Urinary bladder (tissue), 4 donors: ENCODE results near the gene ANKS1A. TPM values are rescaled to one million over a fixed set of nuclear protein-coding genes. Genes with fewer than 3 reads are reported as not detected.

Source experiments
- DNase-seq: peaks from one replicate; pipeline ENCODE4 v3.0.0-alpha.2; 2015; ENCODE audit errors: extremely low spot score
- H3K27ac ChIP-seq: one replicate; pipeline ENCODE4 v1.5.1; 2013; ENCODE audit warnings: low read depth, mild to moderate bottlenecking, moderate library complexity
- H3K36me3 ChIP-seq: one replicate; pipeline ENCODE4 v1.6.1; 2013; ENCODE audit warnings: mild to moderate bottlenecking, moderate library complexity; ENCODE audit not compliant: insufficient read depth
- H3K4me1 ChIP-seq: one replicate; pipeline ENCODE4 v1.6.1; 2013; ENCODE audit warnings: mild to moderate bottlenecking, moderate library complexity; ENCODE audit not compliant: insufficient read depth
- H3K4me3 ChIP-seq: one replicate; pipeline ENCODE4 v1.5.1; 2013; ENCODE audit warnings: low read depth, low read length
- WGBS: extraction: QIAGEN DNeasy Blood & Tissue Kit; methylation state at CpG from one replicate; pipeline ENCODE4 v1.1.7; 2013; 5-methylcytosine and 5-hydroxymethylcytosine counted together
- polyA plus RNA-seq: library from polyadenylated mRNA; stranded (reverse); fragments of 200-250 nt; gene quantifications from one replicate; pipeline ENCODE4 v1.2.3, GENCODE V29; 2013
- total RNA-seq: library from RNA; depleted of rRNA; stranded (reverse); fragments of >200 nt; gene quantifications from one replicate; pipeline ENCODE4 v1.2.3, GENCODE V29; 2014
- donor health status: healthy with polysubstance abuse.
- donor health status: healthy.

ANKS1A gene
- total and polyA plus RNA-seq, 2 donors: 21.9 to 38.0 TPM

DNA sequence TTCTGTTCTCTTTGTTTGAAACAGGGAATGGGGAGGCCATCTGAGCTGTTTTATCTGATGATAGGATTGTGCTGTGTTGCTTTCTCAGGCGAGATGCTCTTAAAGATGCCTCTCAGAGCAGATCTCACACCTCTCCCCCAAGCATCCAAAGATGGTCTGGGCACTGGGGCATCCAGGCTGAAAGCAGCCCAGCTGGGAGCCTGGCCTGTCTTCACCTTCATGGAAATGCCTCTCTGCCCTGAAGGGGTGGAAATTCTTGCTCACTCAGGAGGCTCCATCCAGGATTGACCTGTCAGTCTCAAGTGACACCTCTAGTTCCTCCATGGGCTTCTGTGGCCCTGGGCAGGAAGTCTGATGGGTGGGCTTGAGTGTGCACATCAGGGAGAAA lies 165.7 kb downstream of the ANKS1A start:
- 94% methylated on average over 1 of the region's 1 CpG for WGBS
- H3K4me1 ChIP-seq: no peaks in the 10 kb centered on the region
- no peak for DNase-seq
- H3K27ac ChIP-seq: no peak overlapping the region
- H3K4me3 ChIP-seq: no peak overlapping the region
- no peaks in the 10 kb centered on the region for H3K36me3 ChIP-seq

DNA sequence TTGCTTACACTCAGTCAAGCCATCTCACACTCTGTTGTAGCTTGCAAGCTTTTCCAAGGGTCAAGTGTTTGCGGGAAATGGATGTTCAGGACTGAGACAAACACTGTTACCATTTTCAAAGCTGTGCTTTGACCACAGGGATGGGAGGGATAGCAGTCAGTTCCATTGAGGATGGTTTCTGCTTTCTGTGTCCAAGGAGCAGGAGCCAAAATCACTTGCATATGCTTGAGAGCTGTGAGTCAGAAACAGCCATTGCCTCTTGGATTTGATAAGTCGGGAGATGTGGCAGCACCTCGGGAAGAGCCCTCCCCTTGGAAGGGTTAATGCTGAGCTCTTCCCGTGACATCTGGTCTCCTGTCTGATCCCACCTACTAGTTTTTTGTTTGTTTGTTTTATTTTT lies 166.8 kb downstream of the ANKS1A start:
- no peak for DNase-seq
- H3K27ac ChIP-seq: no peak overlapping the region
- WGBS: 90% methylated on average over 4 of the region's 4 CpGs
- H3K36me3 ChIP-seq: no peaks in the 10 kb centered on the region
- H3K4me1 ChIP-seq: no peaks in the 10 kb centered on the region
- no peak overlapping the region for H3K4me3 ChIP-seq

DNA sequence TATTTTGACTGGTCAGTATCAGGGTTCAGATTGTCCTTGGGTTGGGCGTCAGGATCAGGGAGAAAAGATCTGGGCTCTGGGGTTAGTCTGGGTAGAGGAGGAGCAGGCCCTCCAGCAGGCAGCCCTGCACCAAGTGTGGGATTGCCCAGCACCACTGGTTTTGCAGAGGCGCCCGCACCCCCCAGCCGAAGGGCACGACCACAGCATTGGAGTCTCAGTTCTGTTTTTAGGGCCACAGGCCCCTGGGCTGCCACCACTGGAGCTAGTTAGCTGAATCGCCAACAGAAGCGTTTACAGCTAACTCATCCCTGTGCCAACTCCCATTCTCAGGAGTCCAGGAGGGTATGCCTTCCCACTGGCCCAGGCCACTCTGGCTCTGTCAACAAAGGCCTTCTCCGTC lies 167.9 kb downstream of the ANKS1A start:
- DNase-seq: no peak
- WGBS: 86% methylated on average over 8 of the region's 8 CpGs
- Histone ChIP-seq H3K36me3 (no peaks in the 10 kb centered on the region), H3K4me3 (no peak overlapping the region), H3K4me1 (no peaks in the 10 kb centered on the region), H3K27ac (no peak overlapping the region)

DNA sequence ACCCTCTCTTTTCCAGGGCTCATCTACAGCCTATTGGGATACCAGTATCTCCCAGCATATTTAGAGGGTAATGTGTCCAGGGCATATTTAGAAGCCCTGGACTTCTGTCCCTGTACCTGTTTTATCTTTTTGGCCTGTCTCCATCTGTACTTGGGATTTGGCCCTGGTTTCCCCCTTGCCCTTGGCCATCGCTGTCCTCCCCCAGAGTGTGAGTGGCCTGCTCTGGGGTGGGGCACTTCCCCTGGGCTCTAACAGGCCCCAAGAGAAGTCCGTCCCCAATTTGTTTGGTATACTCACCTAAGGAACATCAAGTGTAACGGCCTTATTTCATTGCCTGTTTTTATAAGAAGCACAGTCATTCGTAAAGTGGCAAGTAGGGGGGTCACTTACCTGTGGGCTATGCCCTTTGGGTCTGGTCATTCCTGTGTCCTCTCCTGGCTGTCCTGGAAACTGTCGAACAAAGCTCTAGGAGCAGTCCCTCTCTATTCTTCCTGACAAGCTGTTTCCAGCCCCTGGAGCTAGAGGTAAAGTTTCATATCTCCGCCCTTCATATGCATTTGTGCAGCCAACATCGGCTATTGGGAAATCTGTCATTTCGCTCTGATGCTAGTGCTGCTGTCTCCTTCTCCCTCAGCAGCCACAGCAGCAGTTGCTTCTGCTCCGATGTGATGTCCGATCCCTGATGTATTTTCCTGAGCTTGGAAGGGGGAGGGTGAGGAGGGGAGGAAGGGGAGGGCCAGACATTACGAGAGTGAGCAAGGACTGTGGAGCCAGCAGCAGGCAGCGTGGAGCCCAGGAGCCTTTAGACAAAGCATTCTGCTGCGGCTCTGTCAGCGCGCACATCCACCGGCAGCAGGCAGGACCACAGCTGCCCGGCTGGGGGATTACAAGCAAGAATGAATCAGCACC lies 168.6 kb downstream of the ANKS1A start:
- Histone ChIP-seq H3K36me3 (no peaks in the 10 kb centered on the region), H3K4me3 (no peak overlapping the region), H3K27ac (no peak overlapping the region), H3K4me1 (no peaks in the 10 kb centered on the region)
- no peak for DNase-seq
- 56% methylated on average over 17 of the region's 17 CpGs for WGBS

DNA sequence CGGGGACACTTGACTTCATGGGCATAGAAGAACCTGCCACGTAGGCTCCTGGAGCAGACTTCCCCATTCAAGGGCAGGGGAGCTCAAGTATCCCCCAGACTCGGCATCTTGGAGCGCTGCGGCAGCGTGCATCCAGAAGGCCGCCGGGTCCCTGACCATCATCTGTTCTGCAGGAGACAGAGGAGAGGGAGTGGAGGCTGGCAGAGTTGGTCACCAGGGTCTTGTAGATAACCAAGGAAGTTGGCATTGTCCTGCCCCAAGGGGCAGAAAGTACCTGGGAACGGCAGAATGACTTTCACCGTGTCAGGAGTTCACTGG lies 169.3 kb downstream of the ANKS1A start:
- Histone ChIP-seq H3K36me3 (no peaks in the 10 kb centered on the region), H3K4me1 (no peaks in the 10 kb centered on the region), H3K27ac (no peak overlapping the region), H3K4me3 (no peak overlapping the region)
- 83% methylated on average over 10 of the region's 10 CpGs for WGBS
- DNase-seq: no peak

DNA sequence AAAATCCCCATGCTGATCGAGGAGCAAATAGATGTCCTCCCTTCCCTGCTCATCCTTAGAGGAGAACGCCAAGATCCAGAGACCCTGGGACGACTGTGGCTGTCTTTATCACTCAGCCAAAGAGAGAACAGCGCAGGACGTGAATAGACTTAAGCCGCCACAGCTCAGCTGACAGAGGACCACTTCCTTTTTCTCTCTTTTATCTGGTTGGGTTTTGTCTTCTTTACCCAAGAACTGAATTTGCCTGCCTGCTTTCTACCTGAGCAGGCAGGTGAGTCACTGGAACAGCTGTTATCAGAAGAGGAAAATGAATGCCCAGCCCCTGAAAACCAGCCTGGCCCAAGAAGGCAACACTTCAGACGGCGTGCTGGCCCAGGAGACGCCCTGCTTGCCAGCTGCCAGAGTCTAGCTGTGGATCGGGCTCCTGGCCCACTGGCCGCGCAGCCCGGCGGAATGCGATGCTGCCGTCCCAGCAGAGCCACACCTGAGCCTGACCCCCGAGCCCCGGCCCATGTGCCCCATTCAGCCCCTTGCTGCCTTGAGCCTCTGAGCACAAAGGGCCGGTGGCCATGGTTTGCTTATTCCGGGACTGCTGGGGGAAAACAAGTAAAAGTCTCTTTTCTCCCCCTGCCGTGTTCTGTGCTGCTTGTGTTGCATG lies 169.9 kb downstream of the ANKS1A start:
- Histone ChIP-seq H3K4me3 (no peak overlapping the region), H3K27ac (no peak overlapping the region), H3K4me1 (no peaks in the 10 kb centered on the region), H3K36me3 (no peaks in the 10 kb centered on the region)
- 86% methylated on average over 21 of the region's 21 CpGs for WGBS
- DNase-seq: no peak

DNA sequence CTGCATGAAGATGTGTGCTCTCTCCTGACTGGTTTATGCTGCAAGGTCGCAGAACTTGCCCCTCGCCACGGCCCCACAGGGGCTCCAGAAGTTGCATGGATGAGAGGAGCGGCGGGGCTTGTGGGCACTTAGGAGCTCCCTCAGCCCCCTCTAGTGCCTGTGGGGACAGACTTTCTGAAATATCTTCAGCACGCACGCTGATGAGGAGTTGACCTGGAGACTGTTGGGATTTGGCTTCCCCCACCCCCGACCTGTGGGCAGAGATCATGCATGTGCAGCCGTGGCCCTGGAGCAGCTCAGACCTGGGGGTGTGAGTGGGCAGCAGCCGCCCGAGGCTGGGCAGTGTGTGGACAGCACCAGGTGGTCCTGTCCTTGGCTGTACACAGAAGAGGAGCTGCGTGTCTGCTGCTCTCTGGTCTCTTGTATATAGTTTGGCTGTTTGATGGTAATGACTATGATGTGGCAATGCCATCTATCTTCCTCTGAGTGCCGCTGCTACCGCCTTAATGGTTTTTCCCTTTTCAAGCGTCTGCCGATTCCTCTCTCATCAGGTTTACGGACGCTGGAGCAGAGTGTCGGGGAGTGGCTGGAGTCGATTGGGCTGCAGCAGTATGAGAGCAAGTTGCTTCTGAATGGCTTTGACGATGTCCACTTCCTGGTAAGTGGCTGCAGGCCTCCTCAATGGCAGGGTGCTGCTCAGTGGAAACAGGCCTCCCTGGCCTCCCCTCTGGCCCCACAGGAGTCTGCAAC lies 170.7 kb downstream of the ANKS1A start:
- no peaks in the 10 kb centered on the region for H3K4me1 ChIP-seq
- H3K27ac ChIP-seq: no peak overlapping the region
- no peaks in the 10 kb centered on the region for H3K36me3 ChIP-seq
- WGBS: 87% methylated on average over 21 of the region's 21 CpGs
- DNase-seq: no peak
- no peak overlapping the region for H3K4me3 ChIP-seq

DNA sequence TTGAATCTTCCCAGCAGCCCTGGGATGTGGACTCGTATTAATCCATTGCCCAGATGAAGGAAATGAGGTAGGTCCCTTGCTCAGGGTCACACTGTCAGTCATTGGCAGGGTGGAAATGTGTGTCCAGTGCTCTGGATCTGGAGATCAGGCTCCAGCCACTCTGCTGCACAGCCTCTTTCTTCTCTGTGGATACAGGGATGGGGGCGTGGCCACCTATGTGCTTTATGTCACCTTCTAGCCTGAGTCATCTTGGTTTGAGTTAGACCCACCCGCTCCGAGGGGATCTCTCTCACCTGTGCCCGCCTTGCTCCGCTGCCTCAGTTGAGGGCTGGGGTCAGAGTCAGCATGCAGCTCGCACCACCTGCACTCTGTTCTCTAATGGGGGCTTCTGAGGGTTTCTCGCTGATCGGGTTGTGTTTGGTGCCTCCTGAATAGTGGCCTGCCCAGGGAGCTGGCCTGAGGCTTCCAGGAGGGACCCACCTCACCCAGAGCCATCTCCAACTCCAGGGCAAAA lies 172.1 kb downstream of the ANKS1A start:
- no peak overlapping the region for H3K4me3 ChIP-seq
- H3K4me1 ChIP-seq: no peaks in the 10 kb centered on the region
- 92% methylated on average over 9 of the region's 9 CpGs for WGBS
- no peak for DNase-seq
- no peak overlapping the region for H3K27ac ChIP-seq
- no peaks in the 10 kb centered on the region for H3K36me3 ChIP-seq

DNA sequence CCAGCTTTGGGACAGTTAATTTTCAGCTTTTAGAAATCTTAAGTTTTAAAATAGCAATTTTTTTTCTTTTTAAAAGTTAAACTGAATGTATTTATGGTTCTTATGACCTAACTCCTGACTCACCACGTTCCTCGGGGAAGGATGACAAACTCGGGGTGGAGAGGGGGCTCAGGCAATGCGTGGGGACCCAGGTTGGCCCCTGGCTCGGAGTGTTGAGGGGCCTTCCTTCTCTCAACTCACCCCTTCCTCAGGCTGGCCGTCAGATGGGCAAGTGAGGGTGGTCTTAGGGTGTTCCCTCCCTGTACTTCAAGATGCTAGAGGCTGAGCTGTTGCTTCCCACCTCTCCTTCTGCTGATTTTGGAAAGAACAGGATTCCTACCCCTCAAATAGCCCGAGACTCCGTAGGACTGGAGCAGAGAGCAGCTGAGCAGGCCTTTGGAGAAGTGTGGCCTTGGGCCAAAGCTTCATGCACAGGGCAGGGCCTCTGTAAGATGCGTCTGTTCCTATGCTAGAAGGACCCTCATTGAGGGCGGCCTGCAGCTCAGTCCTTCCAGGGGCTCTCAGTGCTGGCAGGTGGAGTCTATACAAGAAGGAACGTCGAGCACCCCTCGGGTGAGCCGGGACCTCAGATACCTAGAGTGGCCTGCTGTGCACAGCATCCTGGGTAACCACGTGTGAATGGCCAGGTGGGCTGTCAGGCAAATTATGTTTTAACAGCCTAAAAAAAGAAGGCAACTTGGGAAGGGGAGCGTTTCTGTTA lies 172.8 kb downstream of the ANKS1A start:
- Histone ChIP-seq H3K36me3 (no peaks in the 10 kb centered on the region), H3K4me1 (no peaks in the 10 kb centered on the region), H3K4me3 (no peak overlapping the region), H3K27ac (no peak overlapping the region)
- 90% methylated on average over 16 of the region's 16 CpGs for WGBS
- DNase-seq: no peak

DNA sequence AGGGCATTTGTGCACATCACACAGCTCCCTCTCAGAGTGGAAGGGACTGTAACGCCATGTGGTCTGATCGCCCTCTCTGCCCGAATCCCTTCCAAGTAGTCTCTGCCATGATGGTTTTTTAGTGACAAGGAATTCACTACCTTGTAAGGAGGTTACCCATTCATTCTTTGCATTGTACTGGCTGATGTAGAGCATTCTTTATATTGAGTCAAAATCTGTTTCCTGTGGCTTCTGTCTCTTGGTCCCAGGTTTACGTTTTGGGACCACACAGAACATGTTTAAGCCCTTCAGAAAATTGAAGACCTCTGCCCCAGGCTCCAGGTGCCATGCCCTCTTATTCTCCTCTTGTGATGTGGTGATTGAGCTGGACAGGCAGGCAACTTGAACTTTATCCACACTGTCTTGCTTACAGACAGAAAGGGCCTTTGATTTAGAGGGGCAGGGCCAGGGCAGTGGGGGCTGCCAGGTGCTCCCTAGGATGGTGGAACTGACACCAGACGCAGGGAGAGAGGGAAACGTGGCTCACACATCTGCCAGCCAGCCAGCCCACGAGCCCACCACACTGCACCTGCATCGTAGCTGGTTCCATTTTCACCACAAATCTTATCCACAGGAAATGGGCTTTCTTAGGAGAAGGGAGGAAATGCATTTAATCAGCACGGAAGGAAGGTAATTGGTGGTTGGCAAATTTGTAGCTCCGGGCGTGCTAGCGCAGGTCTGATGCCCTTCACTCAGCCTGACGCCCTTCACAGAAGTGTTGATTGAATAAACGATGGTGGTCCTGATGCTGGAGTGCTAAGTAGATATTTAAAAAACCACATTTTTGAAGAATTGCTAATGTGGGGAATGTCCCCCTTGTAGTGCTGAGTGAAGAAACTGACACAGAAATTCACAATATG lies 173.9 kb downstream of the ANKS1A start:
- WGBS: 81% methylated on average over 14 of the region's 14 CpGs
- Histone ChIP-seq H3K4me3 (no peak overlapping the region), H3K36me3 (no peaks in the 10 kb centered on the region), H3K27ac (no peak overlapping the region), H3K4me1 (no peaks in the 10 kb centered on the region)
- no peak for DNase-seq

DNA sequence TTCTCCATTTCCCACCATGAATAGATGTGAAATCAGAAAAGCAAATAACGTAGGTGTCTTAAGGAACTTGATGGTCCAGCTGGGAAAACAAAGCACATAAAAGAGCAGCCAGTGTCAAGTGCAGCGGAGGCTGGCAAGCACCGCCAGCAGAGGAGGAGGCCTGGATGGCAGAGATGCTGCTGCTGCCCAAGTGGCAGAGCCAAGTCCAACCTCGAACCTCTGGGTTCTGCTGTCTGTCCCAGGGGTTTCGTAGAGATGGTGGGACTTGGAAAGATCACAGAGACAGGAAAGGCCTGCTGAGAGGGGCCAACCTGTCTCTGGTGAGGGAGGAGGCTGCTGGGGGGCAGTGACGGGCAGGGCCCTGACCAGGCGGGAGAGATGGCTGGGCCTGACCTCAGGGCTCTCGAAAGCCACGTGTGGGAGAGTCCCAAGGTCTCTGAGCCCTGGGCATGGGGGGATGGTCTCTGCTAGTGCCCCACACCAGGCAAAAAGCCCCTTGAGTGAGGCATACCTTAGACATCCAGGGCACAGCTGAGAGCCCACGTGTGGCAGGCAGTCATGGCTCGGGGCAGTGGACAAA lies 174.7 kb downstream of the ANKS1A start:
- Histone ChIP-seq H3K36me3 (no peaks in the 10 kb centered on the region), H3K27ac (no peak overlapping the region), H3K4me1 (no peaks in the 10 kb centered on the region)

DNA sequence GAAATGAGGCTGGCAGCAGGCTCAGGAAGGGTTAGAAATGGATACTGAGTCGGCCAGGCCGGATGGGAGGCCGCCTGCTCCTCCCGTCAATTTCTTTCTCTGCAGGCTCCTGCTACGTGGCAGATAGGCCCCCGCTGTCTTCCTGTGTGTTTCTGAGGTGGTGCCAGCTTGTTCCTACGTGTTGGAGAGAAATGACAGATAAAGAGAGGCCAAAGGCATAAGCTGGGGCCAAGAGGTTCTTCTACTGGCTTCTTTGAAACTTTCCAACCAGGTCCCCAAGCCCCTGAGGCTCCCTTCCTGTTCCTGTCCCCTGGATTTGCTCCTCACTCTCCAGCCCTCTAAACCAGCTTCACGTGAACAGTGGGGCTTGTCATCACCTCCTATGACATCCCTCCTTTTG lies 175.2 kb downstream of the ANKS1A start:
- no peak overlapping the region for H3K27ac ChIP-seq
- H3K36me3 ChIP-seq: no peaks in the 10 kb centered on the region
- no peak overlapping the region for H3K4me3 ChIP-seq
- WGBS: 46% methylated on average over 8 of the region's 8 CpGs
- H3K4me1 ChIP-seq: no peaks in the 10 kb centered on the region
- no peak for DNase-seq

More for the DNA sequence above, 174.7 kb downstream of the ANKS1A start:
- DNase-seq: no peak
- H3K4me3 ChIP-seq: no peak overlapping the region
- 66% methylated on average over 11 of the region's 11 CpGs for WGBS
